HG02623 (cell line): ENCODE results near the gene AK2.
"Not testable (repeated sequence)": the region's sequence is repeated elsewhere in the genome, so short reads cannot be mapped to it uniquely, and the experiment has no call there.

Source experiments
- ATAC-seq: cut with Tn5 transposase; IDR thresholded peaks from one replicate; pipeline ENCODE4 v1.9.1; 2021; ENCODE audit warnings: moderate library complexity; ENCODE audit not compliant: unreplicated experiment

The AK2 gene

GRCh38 chr1:33002006-33002405, 34.7 kb downstream of the AK2 start:
- no peak for ATAC-seq

GRCh38 chr1:33001282-33001681, 35.4 kb downstream of the AK2 start:
- ATAC-seq: no peak

GRCh38 chr1:33000427-33001026, 36.2 kb downstream of the AK2 start:
- ATAC-seq: no peak

GRCh38 chr1:32998997-32999396, 37.7 kb downstream of the AK2 start:
- no peak for ATAC-seq

- ATAC-seq: no peak
Measured at GRCh38 chr1:32998064-32998463, 38.6 kb downstream of the AK2 start.

- no peak for ATAC-seq
Measured at GRCh38 chr1:32997381-32997891, 39.2 kb downstream of the AK2 start.

- ATAC-seq: not testable (repeated sequence)
Measured at GRCh38 chr1:32993324-32993636, 43.4 kb downstream of the AK2 start.

- ATAC-seq: peak; percentile 75
Measured at GRCh38 chr1:32992489-32993323, 44.0 kb downstream of the AK2 start.

GRCh38 chr1:32991819-32992488, 44.7 kb downstream of the AK2 start:
- no peak for ATAC-seq

GRCh38 chr1:32991386-32991785, 45.3 kb downstream of the AK2 start:
- no peak for ATAC-seq

- no peak for ATAC-seq
Measured at GRCh38 chr1:32990887-32991286, 45.8 kb downstream of the AK2 start.

- no peak for ATAC-seq
Measured at GRCh38 chr1:32989160-32990050, 47.3 kb downstream of the AK2 start.

- ATAC-seq: no peak
Measured at GRCh38 chr1:32988665-32989064, 48.0 kb downstream of the AK2 start.

- ATAC-seq: no peak
Measured at GRCh38 chr1:32985226-32985625, 51.5 kb downstream of the AK2 start.

GRCh38 chr1:32984455-32985171, 52.1 kb downstream of the AK2 start:
- ATAC-seq: no peak

GRCh38 chr1:32984090-32984454, 52.6 kb downstream of the AK2 start:
- no peak for ATAC-seq

GRCh38 chr1:32983020-32983419, 53.7 kb downstream of the AK2 start:
- ATAC-seq: no peak

GRCh38 chr1:32981003-32981901, 55.4 kb downstream of the AK2 start:
- peak; percentile 93 for ATAC-seq

- no peak for ATAC-seq
Measured at GRCh38 chr1:32980080-32980479, 56.6 kb downstream of the AK2 start.
